Stimulated activated CD4-positive, alpha-beta T cell treated with anti-CD3 and anti-CD28 coated beads, TNF-alpha, amount 100 ng/mL, for 1 hour (primary cell): Measurements from ENCODE around the gene SUPT20H.
A peak's percentile ranks its signal among the peaks of the same experiment; 100 is the strongest.

Experiments used
- DNase-seq, 3 donors: peaks; one replicate each; pipeline ENCODE4 v3.0.0-alpha.2; 2020; ENCODE audit warnings: low read depth in 3 of 3, low spot score in 1 of 3

SUPT20H gene

DNA sequence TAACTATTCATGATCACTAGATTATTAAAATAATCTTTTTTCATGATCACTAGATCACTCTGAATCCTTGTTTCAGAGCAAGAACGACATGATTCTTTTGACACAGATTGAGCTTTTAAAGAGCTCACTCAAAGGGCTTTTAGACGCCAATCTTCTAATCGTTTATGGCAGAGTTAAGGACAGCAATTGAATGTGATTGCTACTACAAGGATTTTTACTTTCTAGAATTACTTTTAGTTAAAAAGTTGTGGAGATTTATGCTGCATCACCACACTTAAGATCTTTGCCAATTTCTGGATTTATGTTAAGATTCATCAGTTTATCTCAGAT is 57.6 kb downstream of the SUPT20H start:
- DNase-seq, result no peak

- peak; percentile 78 to 91 (median 89) for DNase-seq
Observed at GRCh38 chr13:36999054-36999714, 60.3 kb downstream of the SUPT20H start, which contains the start of gene ALG5. ALG5 (minus strand) TSS chr13:36999340; CDS start chr13:36999300, 40 bp downstream.

DNA sequence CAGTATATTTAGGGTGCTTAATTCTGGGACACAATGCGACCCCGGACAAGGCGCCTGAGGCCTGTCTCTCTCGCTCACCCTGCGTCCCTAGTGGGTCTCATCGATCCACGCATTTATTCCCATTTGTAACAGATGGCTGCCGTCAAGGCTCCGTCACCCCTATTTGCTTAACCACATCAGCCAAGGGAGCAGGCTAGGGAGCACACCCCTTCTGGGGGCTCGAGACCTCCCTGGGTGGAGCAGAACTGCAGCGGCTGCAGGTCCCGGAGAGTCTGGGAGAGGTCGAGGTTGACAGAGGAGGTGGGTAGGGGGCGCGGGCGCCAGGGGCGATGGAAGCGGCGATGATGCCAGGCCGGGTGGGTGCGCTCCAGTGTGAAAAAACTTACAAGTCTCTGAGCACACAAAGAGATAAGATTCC is 60.9 kb downstream of the SUPT20H start:
- DNase-seq, result peak in 1 of 3 donors; percentile 19

DNA sequence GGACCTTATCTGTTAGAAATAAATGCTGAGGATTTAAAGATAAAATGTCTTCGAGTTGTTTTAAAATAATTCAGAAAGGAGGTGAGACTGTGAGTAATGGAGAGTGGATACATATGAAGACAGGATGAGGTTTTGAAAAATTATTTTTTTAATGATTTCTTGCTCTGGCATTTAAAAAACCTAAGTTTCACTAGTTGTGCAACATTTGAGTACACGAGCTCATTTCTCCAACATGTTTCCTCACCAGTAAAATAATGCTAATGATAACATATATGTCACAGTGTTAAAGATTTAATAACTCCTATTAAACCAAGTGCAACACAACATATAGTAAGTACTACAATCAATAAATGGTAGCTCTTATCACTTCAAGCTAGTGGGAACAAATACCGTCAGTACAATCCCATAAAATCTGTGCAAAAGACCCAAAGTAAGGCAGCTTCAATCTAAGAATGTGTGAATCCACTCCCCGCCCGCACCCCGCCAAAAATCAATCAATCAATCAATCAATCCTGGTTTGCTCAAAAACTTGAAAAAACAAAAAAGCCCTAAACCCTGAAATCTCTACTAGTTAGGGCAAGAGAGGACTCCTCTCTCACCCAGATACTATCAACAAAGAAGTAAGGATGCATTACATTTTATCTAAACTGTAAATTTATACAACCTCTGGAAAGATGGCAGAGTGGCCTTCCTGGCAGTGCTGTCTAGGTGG is 61.6 kb downstream of the SUPT20H start:
- DNase-seq, result no peak

DNA sequence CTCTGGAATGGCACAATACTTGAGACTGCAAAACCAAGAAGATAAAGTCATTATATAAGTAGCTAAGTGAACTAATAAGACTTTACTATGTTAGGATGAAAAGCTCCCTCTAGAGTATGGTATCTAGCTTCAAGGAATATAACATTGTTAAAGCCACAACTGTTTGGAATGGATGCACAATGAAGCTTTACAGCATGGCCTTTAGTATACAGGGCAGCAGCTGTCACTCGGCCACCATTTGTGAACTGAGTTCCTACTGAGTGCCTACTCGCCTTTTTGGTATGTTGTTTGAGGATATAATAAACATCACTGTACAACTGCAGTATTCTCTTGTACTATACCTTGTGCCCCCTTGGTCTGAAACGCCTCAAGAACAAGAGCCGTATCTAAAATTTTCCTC is 67.1 kb downstream of the SUPT20H start:
- no peak for DNase-seq

- no peak for DNase-seq
Observed at GRCh38 chr13:36986462-36987240, 72.8 kb downstream of the SUPT20H start.

GRCh38 chr13:36981156-36981743 is 78.2 kb downstream of the SUPT20H start:
- DNase-seq, result no peak

- DNase-seq, result no peak
Observed at GRCh38 chr13:36979361-36980050, 80.0 kb downstream of the SUPT20H start.

DNA sequence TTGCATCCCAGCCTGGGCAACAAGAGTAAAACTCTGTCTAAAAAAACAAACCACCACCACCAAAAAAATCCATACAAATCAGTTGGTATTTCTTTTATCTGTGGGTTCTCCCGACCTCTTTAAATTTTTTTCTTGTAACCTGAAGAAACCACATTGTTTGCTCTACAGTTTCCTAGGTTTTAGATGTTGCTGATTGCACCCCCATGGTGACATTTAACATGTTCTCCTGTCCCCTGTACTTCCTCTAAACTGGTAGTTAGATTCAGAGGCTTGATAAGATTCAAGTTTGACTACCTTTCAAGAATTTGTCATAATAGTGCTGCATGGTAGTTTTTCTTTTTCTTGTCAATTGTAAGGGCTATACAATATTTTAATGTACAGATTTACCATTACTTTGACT is 84.3 kb downstream of the SUPT20H start:
- DNase-seq, result no peak

DNA sequence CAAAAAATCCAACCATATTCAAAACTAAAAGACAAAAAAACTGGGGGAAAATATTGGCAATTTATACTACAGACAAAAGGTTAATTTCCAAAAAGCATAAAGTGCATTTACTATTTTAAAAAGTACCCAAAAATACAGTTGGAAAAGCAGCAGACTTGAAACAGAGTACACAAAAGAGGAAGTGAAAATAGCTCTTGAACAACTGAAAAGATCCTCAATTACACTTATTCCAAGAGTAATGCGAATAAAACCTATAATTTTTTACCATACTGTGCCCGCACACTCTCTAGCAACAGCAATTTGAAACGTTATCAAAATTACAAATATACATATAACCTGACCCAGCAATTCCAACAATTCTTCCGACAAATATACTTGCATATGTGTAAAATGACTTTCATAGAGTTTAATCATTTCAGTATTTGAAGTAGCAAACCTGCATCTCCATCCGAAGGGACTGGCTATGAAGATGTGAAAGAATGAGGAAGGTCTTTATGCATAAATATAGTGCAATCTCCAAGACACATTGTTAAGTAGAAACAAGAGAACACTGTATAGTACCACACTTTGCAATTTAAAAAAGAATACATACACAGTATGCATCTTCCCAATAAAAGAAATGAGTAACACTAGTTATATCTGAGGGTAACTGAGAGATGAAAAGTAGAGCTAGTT is 85.7 kb downstream of the SUPT20H start:
- no peak for DNase-seq

- no peak for DNase-seq
Observed at GRCh38 chr13:36973009-36973408, 86.5 kb downstream of the SUPT20H start.

GRCh38 chr13:36966404-36966803 is 93.1 kb downstream of the SUPT20H start:
- DNase-seq, result no peak

- no peak for DNase-seq
Observed at GRCh38 chr13:36965767-36966166, 93.7 kb downstream of the SUPT20H start.

- DNase-seq, result no peak
Observed at GRCh38 chr13:36959456-36960116, 99.9 kb downstream of the SUPT20H start.
